ENCODE measurements around the gene SYT9. TPM values are rescaled to one million over a fixed set of nuclear protein-coding genes. Genes with fewer than 3 reads are reported as not detected.

SYT9 gene
- total and polyA plus RNA-seq, 9 of the 15 experiments (the other 6 are each of a cell fraction or from before 2014, with no cell fraction given) = 0.01 TPM; not detected in 8

DNA sequence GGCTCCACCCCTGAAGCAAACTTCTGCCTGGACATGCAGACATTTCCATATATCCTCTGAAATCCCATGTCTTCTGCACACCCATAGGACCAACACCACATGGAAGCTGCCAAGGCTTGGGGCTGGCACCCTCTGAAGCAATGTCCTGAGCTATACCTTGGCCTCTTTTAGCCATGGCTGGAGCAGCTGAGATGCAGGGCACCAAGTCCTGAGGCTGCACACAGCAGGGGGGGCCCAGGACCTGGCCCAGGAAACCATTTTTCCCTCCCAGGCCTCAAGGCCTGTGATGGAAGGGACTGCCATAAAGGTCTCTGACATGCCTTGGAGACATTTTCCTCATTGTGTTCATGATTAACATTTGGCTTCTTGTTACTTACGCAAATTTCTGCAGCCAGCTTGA, 34.5 kb downstream of the SYT9 start:
- POLR2A ChIA-PET = no interaction called here
- Histone ChIP-seq H2AFZ (ENCODE audit: low read depth, low read length) (no peak overlapping the region), H3K27me3 (ENCODE audit: control insufficient read depth in 2 of 2, insufficient read depth in 2 of 2, low read length in 2 of 2) (no peaks in the 10 kb centered on the region), H3K9me1 (ENCODE audit: control insufficient read depth, insufficient read depth, low read length) (no peaks in the 10 kb centered on the region), H3K9ac (ENCODE audit: insufficient read depth in 1 of 2, low read depth in 2 of 2, low read length in 2 of 2) (no peak overlapping the region), H3K36me3 (ENCODE audit: control insufficient read depth, insufficient read depth, low read length) (no peaks in the 10 kb centered on the region), H3K4me1 (replicated peaks in 1 of 2; ENCODE audit: control insufficient read depth in 2 of 2, insufficient read depth in 2 of 2, low read length in 2 of 2) (no peaks in the 10 kb centered on the region), H3K27ac (ENCODE audit: extremely low read depth, low read depth, low read length) (no peak overlapping the region), H3K79me2 (ENCODE audit: control insufficient read depth, insufficient read depth, low read length) (no peaks in the 10 kb centered on the region), H4K20me1 (replicated peaks; ENCODE audit: control insufficient read depth, insufficient read depth, low read length) (no peaks in the 10 kb centered on the region), H3K4me3 (no peak overlapping the region), H3K4me2 (ENCODE audit: insufficient read depth, low read length) (no peak overlapping the region), H3K9me3 (replicated peaks; ENCODE audit: control insufficient read depth, insufficient read depth, low read depth, low read length) (no peaks in the 10 kb centered on the region)
- 0% methylated on average over 1 of the region's 1 CpG for WGBS (ENCODE audit: insufficient coverage, low coverage, missing lambda C conversion rate)
- FAIRE-seq (no peak), ATAC-seq (no peak), DNase-seq (ENCODE audit: extremely low read depth in 1 of 4, low spot score in 3 of 4) (no peak)
- no peak for TF ChIP-seq KDM5B (IDR thresholded peaks at IDR 0.05; ENCODE audit: insufficient replicate concordance, low read depth, low read length)
- TF ChIP-seq, protein P1, sequence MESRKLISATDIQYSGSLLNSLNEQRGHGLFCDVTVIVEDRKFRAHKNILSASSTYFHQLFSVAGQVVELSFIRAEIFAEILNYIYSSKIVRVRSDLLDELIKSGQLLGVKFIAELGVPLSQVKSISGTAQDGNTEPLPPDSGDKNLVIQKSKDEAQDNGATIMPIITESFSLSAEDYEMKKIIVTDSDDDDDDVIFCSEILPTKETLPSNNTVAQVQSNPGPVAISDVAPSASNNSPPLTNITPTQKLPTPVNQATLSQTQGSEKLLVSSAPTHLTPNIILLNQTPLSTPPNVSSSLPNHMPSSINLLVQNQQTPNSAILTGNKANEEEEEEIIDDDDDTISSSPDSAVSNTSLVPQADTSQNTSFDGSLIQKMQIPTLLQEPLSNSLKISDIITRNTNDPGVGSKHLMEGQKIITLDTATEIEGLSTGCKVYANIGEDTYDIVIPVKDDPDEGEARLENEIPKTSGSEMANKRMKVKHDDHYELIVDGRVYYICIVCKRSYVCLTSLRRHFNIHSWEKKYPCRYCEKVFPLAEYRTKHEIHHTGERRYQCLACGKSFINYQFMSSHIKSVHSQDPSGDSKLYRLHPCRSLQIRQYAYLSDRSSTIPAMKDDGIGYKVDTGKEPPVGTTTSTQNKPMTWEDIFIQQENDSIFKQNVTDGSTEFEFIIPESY (CRISPR knock-in tag; IDR thresholded peaks at IDR 0.05) = no peak
- TF ChIP-seq, protein P2, sequence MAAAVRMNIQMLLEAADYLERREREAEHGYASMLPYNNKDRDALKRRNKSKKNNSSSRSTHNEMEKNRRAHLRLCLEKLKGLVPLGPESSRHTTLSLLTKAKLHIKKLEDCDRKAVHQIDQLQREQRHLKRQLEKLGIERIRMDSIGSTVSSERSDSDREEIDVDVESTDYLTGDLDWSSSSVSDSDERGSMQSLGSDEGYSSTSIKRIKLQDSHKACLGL (CRISPR knock-in tag; IDR thresholded peaks at IDR 0.05; ENCODE audit: borderline replicate concordance, poor library complexity, severe bottlenecking) = no peak
- no peak for TF ChIP-seq FOSL1 (tag; conservative IDR thresholded peaks at IDR 0.05)
- TF ChIP-seq, protein P3, sequence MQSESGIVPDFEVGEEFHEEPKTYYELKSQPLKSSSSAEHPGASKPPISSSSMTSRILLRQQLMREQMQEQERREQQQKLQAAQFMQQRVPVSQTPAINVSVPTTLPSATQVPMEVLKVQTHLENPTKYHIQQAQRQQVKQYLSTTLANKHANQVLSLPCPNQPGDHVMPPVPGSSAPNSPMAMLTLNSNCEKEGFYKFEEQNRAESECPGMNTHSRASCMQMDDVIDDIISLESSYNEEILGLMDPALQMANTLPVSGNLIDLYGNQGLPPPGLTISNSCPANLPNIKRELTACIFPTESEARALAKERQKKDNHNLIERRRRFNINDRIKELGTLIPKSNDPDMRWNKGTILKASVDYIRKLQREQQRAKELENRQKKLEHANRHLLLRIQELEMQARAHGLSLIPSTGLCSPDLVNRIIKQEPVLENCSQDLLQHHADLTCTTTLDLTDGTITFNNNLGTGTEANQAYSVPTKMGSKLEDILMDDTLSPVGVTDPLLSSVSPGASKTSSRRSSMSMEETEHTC (IDR thresholded peaks at IDR 0.05) = no peak
- no peak for TF ChIP-seq MBD2 (IDR thresholded peaks at IDR 0.05; ENCODE audit: borderline replicate concordance, low read depth)
- intact Hi-C loops (cut with micrococcal nuclease) (no loop called here), in situ Hi-C loops (cut with MboI) (no loop called here)
- CTCF ChIA-PET (ENCODE audit: low intra/inter-chr PET ratio) = no interaction called here
- no TSS peak for BruUV-seq (replicated peaks)
